ENCODE results near the gene EXOC4.

EXOC4 gene

GRCh38 chr7:133394369-133394768, 141.5 kb downstream of the EXOC4 start:
- H4K91ac ChIP-seq (ENCODE audit: low read depth, low read length, poor library complexity): no peak overlapping the region
- no peaks in the 10 kb centered on the region for H3K36me3 ChIP-seq (replicated peaks in 1 of 2; ENCODE audit: control insufficient read depth in 2 of 2, insufficient read depth in 2 of 2, low read length in 2 of 2)
- no peak overlapping the region for H4K8ac ChIP-seq (ENCODE audit: low read depth, low read length)
- no CpG with 5 or more reads among the region's 1 CpG for WGBS, 2 donors (ENCODE audit: extremely low coverage in 2 of 2, insufficient read length in 2 of 2, insufficient replicate concordance in 1 of 2)
- no peak overlapping the region for H3K4ac ChIP-seq (ENCODE audit: low read length)
- H2BK15ac ChIP-seq (ENCODE audit: low read length): no peak overlapping the region
- no peaks in the 10 kb centered on the region for H3K4me1 ChIP-seq (ENCODE audit: control insufficient read depth in 2 of 2, insufficient read depth in 1 of 2, low read depth in 1 of 2, low read length in 2 of 2)
- H3K4me2 ChIP-seq (ENCODE audit: insufficient read depth, low read length, poor library complexity, severe bottlenecking): no peak overlapping the region
- H3K18ac ChIP-seq (ENCODE audit: low read length): no peak overlapping the region
- no peak overlapping the region for H3K23ac ChIP-seq (ENCODE audit: low read depth, low read length, poor library complexity)
- H2BK12ac ChIP-seq (ENCODE audit: low read length): no peak overlapping the region
- no peak overlapping the region for H3K9ac ChIP-seq (ENCODE audit: low read depth, low read length, poor library complexity)
- no peak overlapping the region for H3K27ac ChIP-seq (replicated peaks; ENCODE audit: low read length)
- H2AFZ ChIP-seq (ENCODE audit: low read length): no peak overlapping the region
- H3K9me3 ChIP-seq (replicated peaks in 1 of 2; ENCODE audit: control insufficient read depth in 2 of 2, insufficient read depth in 1 of 2, low read depth in 1 of 2, low read length in 2 of 2): no peaks in the 10 kb centered on the region
- H3K79me1 ChIP-seq (ENCODE audit: low read depth, low read length): peaks cover 3% of the 10 kb centered on the region
- no peak overlapping the region for H3K4me3 ChIP-seq (ENCODE audit: low read length in 2 of 2)
- DNase-seq (ENCODE audit: low spot score): no peak
- H2BK120ac ChIP-seq (ENCODE audit: low read depth, low read length): no peak overlapping the region
- H2BK5ac ChIP-seq (ENCODE audit: low read length): no peak overlapping the region
- no peaks in the 10 kb centered on the region for H3K27me3 ChIP-seq (ENCODE audit: control insufficient read depth in 3 of 3, insufficient read depth in 3 of 3, low read depth in 1 of 3, low read length in 3 of 3)
- H3K14ac ChIP-seq (ENCODE audit: low read length): no peak overlapping the region
- no peak overlapping the region for H2AK5ac ChIP-seq (ENCODE audit: low read depth, low read length)

- Histone ChIP-seq H3K18ac (ENCODE audit: low read length) (no peak overlapping the region), H3K4ac (ENCODE audit: low read length) (no peak overlapping the region), H2BK12ac (ENCODE audit: low read length) (no peak overlapping the region), H2BK120ac (ENCODE audit: low read depth, low read length) (no peak overlapping the region), H3K79me1 (ENCODE audit: low read depth, low read length) (peaks cover 3% of the 10 kb centered on the region), H3K36me3 (replicated peaks in 1 of 2; ENCODE audit: control insufficient read depth in 2 of 2, insufficient read depth in 2 of 2, low read length in 2 of 2) (no peaks in the 10 kb centered on the region), H3K4me1 (ENCODE audit: control insufficient read depth in 2 of 2, insufficient read depth in 1 of 2, low read depth in 1 of 2, low read length in 2 of 2) (no peaks in the 10 kb centered on the region), H2BK5ac (ENCODE audit: low read length) (no peak overlapping the region), H2AFZ (ENCODE audit: low read length) (no peak overlapping the region), H2BK15ac (ENCODE audit: low read length) (no peak overlapping the region), H4K8ac (ENCODE audit: low read depth, low read length) (no peak overlapping the region), H2AK5ac (ENCODE audit: low read depth, low read length) (no peak overlapping the region), H3K27ac (replicated peaks; ENCODE audit: low read length) (no peak overlapping the region), H3K4me2 (ENCODE audit: insufficient read depth, low read length, poor library complexity, severe bottlenecking) (no peak overlapping the region), H3K4me3 (ENCODE audit: low read length in 2 of 2) (no peak overlapping the region), H3K23ac (ENCODE audit: low read depth, low read length, poor library complexity) (no peak overlapping the region), H3K9me3 (replicated peaks in 1 of 2; ENCODE audit: control insufficient read depth in 2 of 2, insufficient read depth in 1 of 2, low read depth in 1 of 2, low read length in 2 of 2) (no peaks in the 10 kb centered on the region), H3K14ac (ENCODE audit: low read length) (no peak overlapping the region), H4K91ac (ENCODE audit: low read depth, low read length, poor library complexity) (no peak overlapping the region), H3K27me3 (ENCODE audit: control insufficient read depth in 3 of 3, insufficient read depth in 3 of 3, low read depth in 1 of 3, low read length in 3 of 3) (no peaks in the 10 kb centered on the region), H3K9ac (ENCODE audit: low read depth, low read length, poor library complexity) (no peak overlapping the region)
- no CpG with 5 or more reads among the region's 1 CpG for WGBS, 2 donors (ENCODE audit: extremely low coverage in 2 of 2, insufficient read length in 2 of 2, insufficient replicate concordance in 1 of 2)
- no peak for DNase-seq (ENCODE audit: low spot score)
Observed at GRCh38 chr7:133395551-133395950, 142.7 kb downstream of the EXOC4 start.

DNA sequence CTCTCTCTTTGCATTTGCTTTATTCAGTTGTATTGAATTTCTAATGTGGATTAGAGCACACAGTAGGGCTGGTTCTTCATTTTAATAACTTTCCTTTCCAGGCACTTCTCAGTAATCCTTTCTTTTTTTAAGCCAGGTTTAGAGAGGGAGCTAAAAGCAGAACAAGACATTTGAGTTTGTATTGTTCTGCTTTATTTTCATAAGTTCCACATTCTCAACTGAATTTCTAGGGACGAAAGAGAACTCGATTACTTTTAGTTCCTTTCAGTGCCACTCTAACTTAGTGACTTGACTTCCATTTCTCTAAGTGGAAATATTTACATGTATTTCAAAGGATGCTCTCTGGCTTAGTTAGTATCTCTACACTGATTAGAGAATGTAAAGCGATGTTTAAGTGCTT, 145.6 kb downstream of the EXOC4 start:
- Histone ChIP-seq H3K79me1 (ENCODE audit: low read depth, low read length) (no peaks in the 10 kb centered on the region), H2BK15ac (ENCODE audit: low read length) (no peak overlapping the region), H2AFZ (ENCODE audit: low read length) (no peak overlapping the region), H3K4ac (ENCODE audit: low read length) (no peak overlapping the region), H3K27me3 (ENCODE audit: control insufficient read depth in 3 of 3, insufficient read depth in 3 of 3, low read depth in 1 of 3, low read length in 3 of 3) (no peaks in the 10 kb centered on the region), H4K8ac (ENCODE audit: low read depth, low read length) (no peak overlapping the region), H2BK120ac (ENCODE audit: low read depth, low read length) (no peak overlapping the region), H3K4me1 (ENCODE audit: control insufficient read depth in 2 of 2, insufficient read depth in 1 of 2, low read depth in 1 of 2, low read length in 2 of 2) (no peaks in the 10 kb centered on the region), H4K91ac (ENCODE audit: low read depth, low read length, poor library complexity) (no peak overlapping the region), H3K9ac (ENCODE audit: low read depth, low read length, poor library complexity) (no peak overlapping the region), H3K9me3 (replicated peaks in 1 of 2; ENCODE audit: control insufficient read depth in 2 of 2, insufficient read depth in 1 of 2, low read depth in 1 of 2, low read length in 2 of 2) (no peaks in the 10 kb centered on the region), H3K27ac (replicated peaks; ENCODE audit: low read length) (no peak overlapping the region), H3K4me2 (ENCODE audit: insufficient read depth, low read length, poor library complexity, severe bottlenecking) (no peak overlapping the region), H3K23ac (ENCODE audit: low read depth, low read length, poor library complexity) (no peak overlapping the region), H3K18ac (ENCODE audit: low read length) (no peak overlapping the region), H3K36me3 (replicated peaks in 1 of 2; ENCODE audit: control insufficient read depth in 2 of 2, insufficient read depth in 2 of 2, low read length in 2 of 2) (no peaks in the 10 kb centered on the region), H2BK5ac (ENCODE audit: low read length) (no peak overlapping the region), H3K4me3 (ENCODE audit: low read length in 2 of 2) (no peak overlapping the region), H2AK5ac (ENCODE audit: low read depth, low read length) (no peak overlapping the region), H3K14ac (ENCODE audit: low read length) (no peak overlapping the region), H2BK12ac (ENCODE audit: low read length) (no peak overlapping the region)
- WGBS, 2 donors (ENCODE audit: extremely low coverage in 2 of 2, insufficient read length in 2 of 2, insufficient replicate concordance in 1 of 2): no CpG with 5 or more reads among the region's 3 CpGs
- DNase-seq (ENCODE audit: low spot score): no peak

DNA sequence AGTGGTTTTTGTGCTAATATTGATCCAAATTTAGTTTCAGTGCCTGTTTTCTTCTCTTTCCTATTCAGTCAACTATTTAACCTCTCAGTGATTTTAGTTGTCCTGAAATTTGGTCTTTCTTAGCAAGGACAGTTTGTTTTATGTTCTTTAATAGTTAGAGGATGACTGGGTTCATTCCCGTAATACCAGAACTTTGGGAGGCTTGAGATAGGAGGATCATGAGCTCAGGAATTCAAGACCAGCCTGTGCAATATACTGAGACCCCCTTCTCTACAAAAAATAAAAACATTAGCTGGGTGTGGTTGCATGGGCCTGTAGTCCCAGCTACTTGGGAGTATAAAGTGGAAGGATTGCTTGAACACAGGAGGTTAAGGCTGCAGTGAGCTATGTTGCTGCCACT, 148.3 kb downstream of the EXOC4 start:
- Histone ChIP-seq H3K9ac (ENCODE audit: low read depth, low read length, poor library complexity) (no peak overlapping the region), H2AK5ac (ENCODE audit: low read depth, low read length) (no peak overlapping the region), H4K91ac (ENCODE audit: low read depth, low read length, poor library complexity) (no peak overlapping the region), H2BK15ac (ENCODE audit: low read length) (no peak overlapping the region), H3K14ac (ENCODE audit: low read length) (no peak overlapping the region), H3K36me3 (replicated peaks in 1 of 2; ENCODE audit: control insufficient read depth in 2 of 2, insufficient read depth in 2 of 2, low read length in 2 of 2) (no peaks in the 10 kb centered on the region), H3K4me3 (ENCODE audit: low read length in 2 of 2) (no peak overlapping the region), H3K23ac (ENCODE audit: low read depth, low read length, poor library complexity) (no peak overlapping the region), H2BK12ac (ENCODE audit: low read length) (no peak overlapping the region), H3K4me2 (ENCODE audit: insufficient read depth, low read length, poor library complexity, severe bottlenecking) (no peak overlapping the region), H3K4ac (ENCODE audit: low read length) (no peak overlapping the region), H3K9me3 (replicated peaks in 1 of 2; ENCODE audit: control insufficient read depth in 2 of 2, insufficient read depth in 1 of 2, low read depth in 1 of 2, low read length in 2 of 2) (no peaks in the 10 kb centered on the region), H2AFZ (ENCODE audit: low read length) (no peak overlapping the region), H3K79me1 (ENCODE audit: low read depth, low read length) (no peaks in the 10 kb centered on the region), H3K18ac (ENCODE audit: low read length) (no peak overlapping the region), H2BK5ac (ENCODE audit: low read length) (no peak overlapping the region), H3K4me1 (ENCODE audit: control insufficient read depth in 2 of 2, insufficient read depth in 1 of 2, low read depth in 1 of 2, low read length in 2 of 2) (no peaks in the 10 kb centered on the region), H4K8ac (ENCODE audit: low read depth, low read length) (no peak overlapping the region), H3K27ac (replicated peaks; ENCODE audit: low read length) (no peak overlapping the region), H2BK120ac (ENCODE audit: low read depth, low read length) (no peak overlapping the region), H3K27me3 (ENCODE audit: control insufficient read depth in 3 of 3, insufficient read depth in 3 of 3, low read depth in 1 of 3, low read length in 3 of 3) (no peaks in the 10 kb centered on the region)
- DNase-seq (ENCODE audit: low spot score): no peak
- no CpG with 5 or more reads among the region's 1 CpG for WGBS, 2 donors (ENCODE audit: extremely low coverage in 2 of 2, insufficient read length in 2 of 2, insufficient replicate concordance in 1 of 2)
